GM12865 (cell line): Measurements from ENCODE around the gene TIGD7.
A peak's percentile ranks its signal among the peaks of the same experiment; 100 is the strongest.

Source experiments
- DNase-seq: peaks from one replicate; pipeline ENCODE4 v3.0.0; 2010; ENCODE audit warnings: low read depth
- H3K4me3 ChIP-seq: 2 replicates; pipeline ENCODE4 v1.5.1; 2011; ENCODE audit warnings: mild to moderate bottlenecking, low read depth, low read length, control low read depth
- CTCF ChIP-seq: IDR thresholded peaks from 2 replicates; pipeline ENCODE4 v1.5.1; 2011; ENCODE audit warnings: low read length, control low read depth, low read depth, inconsistent platforms; ENCODE audit not compliant: insufficient read depth; ENCODE audit errors: missing control alignments

TIGD7 gene

DNA sequence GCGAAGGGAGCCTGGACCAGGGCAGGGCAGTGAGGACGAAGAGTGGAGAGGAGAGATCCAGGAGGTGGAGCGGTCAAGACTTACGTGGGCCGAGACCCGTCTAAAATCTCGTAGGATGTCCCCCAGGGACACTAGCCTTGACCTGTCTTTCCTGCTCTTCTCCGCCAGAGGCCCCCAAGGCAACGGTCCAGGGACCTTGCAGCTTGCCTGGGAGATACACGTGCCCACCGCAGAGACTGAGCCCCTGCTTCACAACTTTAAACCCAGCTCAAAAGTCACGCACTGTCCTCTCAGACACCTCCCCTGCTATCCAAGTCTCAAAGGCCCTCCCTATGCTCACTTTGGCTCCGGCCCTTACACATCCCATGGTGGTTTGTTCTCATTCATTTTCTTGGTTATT, 9.4 kb downstream of the TIGD7 start:
- TF ChIP-seq CTCF = no peak
- no peak for DNase-seq
- H3K4me3 ChIP-seq = no peak overlapping the region

DNA sequence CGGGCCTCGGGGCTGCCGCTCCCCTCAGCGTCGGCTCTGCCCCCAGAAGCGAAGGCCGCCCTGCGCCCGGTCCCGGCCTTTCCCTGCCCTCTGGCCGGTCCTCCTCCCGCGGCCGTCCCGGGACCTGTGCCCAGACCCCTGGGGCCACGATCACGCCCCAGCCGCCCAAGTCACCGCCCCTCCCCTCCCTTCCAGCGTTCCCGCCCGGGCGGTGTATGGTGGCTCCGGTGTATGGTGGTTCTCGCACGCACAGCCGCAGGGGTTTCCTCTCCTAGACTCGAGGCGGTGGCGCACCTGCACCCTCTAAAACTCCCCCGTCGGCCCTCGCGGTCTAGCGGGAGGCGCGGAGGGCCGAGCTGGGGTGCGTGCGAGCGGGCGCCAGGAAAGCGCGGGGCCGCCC, 10.0 kb downstream of the TIGD7 start:
- H3K4me3 ChIP-seq = no peak overlapping the region
- TF ChIP-seq CTCF = no peak
- no peak for DNase-seq

GRCh38 chr16:3292604-3293003, 12.6 kb downstream of the TIGD7 start:
- H3K4me3 ChIP-seq = no peak overlapping the region
- no peak for DNase-seq
- no peak for TF ChIP-seq CTCF

DNA sequence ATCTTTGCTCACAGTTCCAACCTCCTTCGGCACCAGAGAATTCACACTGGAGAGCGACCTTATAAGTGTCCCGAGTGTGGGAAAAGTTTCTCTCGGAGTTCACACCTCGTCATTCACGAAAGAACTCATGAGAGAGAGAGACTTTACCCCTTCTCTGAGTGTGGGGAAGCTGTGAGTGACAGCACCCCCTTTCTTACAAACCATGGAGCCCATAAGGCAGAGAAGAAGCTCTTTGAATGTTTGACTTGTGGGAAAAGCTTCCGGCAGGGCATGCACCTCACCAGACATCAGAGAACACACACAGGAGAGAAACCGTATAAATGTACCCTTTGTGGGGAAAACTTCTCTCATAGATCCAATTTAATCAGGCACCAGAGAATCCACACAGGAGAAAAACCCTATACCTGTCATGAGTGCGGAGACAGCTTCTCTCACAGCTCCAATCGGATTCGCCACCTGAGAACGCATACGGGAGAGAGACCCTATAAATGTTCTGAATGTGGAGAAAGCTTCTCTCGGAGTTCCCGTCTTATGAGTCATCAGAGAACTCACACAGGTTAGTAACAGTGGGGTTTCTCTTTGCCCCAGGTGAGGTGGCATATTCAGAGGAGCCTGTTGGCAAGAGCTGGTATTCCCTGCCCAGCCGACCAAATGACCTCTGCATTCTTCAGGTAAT, 15.1 kb downstream of the TIGD7 start:
- DNase-seq = no peak
- no peak overlapping the region for H3K4me3 ChIP-seq
- TF ChIP-seq CTCF = no peak

GRCh38 chr16:3285131-3285530, 20.1 kb downstream of the TIGD7 start:
- no peak overlapping the region for H3K4me3 ChIP-seq
- DNase-seq = no peak
- no peak for TF ChIP-seq CTCF

- peak; percentile 12 for DNase-seq
- H3K4me3 ChIP-seq = peak overlapping the region; percentile 82
- TF ChIP-seq CTCF = no peak
Measured at GRCh38 chr16:3283543-3284447, 21.4 kb downstream of the TIGD7 start.
